Breast epithelium (tissue), 3 donors: ENCODE results near the gene CAMK1.

Experiments used
- POLR2A ChIP-seq: fragments of 450-650 bp; IDR thresholded peaks from one replicate; pipeline ENCODE4 v1.6.1; 2016; ENCODE audit warnings: antibody characterized with exemption, mild to moderate bottlenecking, moderate library complexity
- TF ChIP-seq, protein P1 (sequence below), 3 donors: fragments of 450-650 bp; IDR thresholded peaks; one replicate each; pipeline ENCODE4 v1.5.1; 2016 to 2017; ENCODE audit warnings: antibody characterized with exemption in 3 of 3, mild to moderate bottlenecking in 3 of 3, moderate library complexity in 3 of 3

DNA sequence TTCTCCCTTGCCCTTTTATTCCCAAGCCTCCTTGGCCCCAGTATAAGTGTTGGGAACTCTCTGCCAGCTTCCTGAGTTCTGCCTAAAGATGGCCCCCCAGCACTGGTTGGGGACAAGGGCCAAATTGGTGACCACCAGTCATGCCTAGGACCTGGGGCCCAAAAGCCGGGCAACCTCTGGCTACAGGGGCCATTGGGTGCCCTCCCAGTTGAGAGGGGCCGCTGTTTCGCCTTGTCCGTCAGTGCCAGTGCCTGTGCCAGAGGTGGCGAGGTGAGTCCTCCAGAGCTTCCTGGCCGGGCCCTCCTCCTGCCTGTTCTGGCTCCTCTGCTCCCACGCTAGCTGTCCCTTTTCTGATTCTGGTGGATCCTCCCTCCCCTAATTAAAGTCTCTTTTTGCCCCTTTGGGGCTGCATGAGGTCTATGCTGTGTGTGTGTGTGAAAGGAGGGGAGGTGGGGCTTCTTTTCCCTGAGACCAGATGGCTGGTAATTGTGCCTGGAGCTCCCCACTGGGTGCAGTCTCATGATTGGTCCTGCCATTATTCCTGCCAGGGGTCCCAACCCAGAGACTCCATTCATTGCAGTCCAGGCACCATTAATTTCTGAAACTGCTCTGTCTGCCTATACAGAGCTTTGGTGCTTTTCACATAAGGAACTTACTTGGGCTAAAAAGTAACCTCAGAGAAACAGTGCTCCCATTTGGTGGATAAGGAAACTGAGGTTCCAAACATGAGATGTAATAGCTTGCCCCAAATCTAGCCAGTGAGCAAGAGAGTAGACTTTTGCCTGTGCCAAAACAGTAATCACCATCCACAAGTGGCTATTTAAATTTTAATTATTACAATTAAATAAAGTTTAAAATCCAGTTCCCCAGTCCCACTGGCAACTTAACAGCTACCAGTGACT lies 37.2 kb upstream of the CAMK1 start:
- TF ChIP-seq, protein P1, sequence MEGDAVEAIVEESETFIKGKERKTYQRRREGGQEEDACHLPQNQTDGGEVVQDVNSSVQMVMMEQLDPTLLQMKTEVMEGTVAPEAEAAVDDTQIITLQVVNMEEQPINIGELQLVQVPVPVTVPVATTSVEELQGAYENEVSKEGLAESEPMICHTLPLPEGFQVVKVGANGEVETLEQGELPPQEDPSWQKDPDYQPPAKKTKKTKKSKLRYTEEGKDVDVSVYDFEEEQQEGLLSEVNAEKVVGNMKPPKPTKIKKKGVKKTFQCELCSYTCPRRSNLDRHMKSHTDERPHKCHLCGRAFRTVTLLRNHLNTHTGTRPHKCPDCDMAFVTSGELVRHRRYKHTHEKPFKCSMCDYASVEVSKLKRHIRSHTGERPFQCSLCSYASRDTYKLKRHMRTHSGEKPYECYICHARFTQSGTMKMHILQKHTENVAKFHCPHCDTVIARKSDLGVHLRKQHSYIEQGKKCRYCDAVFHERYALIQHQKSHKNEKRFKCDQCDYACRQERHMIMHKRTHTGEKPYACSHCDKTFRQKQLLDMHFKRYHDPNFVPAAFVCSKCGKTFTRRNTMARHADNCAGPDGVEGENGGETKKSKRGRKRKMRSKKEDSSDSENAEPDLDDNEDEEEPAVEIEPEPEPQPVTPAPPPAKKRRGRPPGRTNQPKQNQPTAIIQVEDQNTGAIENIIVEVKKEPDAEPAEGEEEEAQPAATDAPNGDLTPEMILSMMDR (IDR thresholded peaks at IDR 0.05) = no peak
- TF ChIP-seq POLR2A = no peak
